Activated naive CD4-positive, alpha-beta T cell treated with anti-CD3 and anti-CD28 coated beads, Interleukin-2, amount 50 U/mL, for 24 hours (primary cell): ENCODE data around the gene SPEF1.

ENCODE experiments used
- H3K27ac Mint-ChIP-seq: one replicate; pipeline ENCODE4 v1.8.0; 2021; ENCODE audit warnings: mild to moderate bottlenecking, mixed read lengths
- H3K27me3 Mint-ChIP-seq: one replicate; pipeline ENCODE4 v1.8.0; 2021; ENCODE audit warnings: mixed read lengths
- H3K36me3 Mint-ChIP-seq: one replicate; pipeline ENCODE4 v1.8.0; 2021; ENCODE audit warnings: mixed read lengths
- H3K4me1 Mint-ChIP-seq: one replicate; pipeline ENCODE4 v1.8.0; 2021; ENCODE audit warnings: mixed read lengths
- H3K4me3 Mint-ChIP-seq: one replicate; pipeline ENCODE4 v1.8.0; 2021; ENCODE audit warnings: mild to moderate bottlenecking, mixed read lengths
- H3K9me3 Mint-ChIP-seq: one replicate; pipeline ENCODE4 v1.8.0; 2021; ENCODE audit warnings: mixed read lengths

Gene SPEF1

GRCh38 chr20:3739926-3740451, 41.3 kb downstream of the SPEF1 start:
- Mint-ChIP-seq H3K4me3 (no peak overlapping the region), H3K27ac (no peak overlapping the region), H3K36me3 (no peaks in the 10 kb centered on the region), H3K27me3 (no peaks in the 10 kb centered on the region), H3K9me3 (no peaks in the 10 kb centered on the region), H3K4me1 (peaks cover 8% of the 10 kb centered on the region)

- Mint-ChIP-seq H3K36me3 (no peaks in the 10 kb centered on the region), H3K27me3 (no peaks in the 10 kb centered on the region), H3K4me3 (no peak overlapping the region), H3K27ac (no peak overlapping the region), H3K9me3 (no peaks in the 10 kb centered on the region), H3K4me1 (peaks cover 2% of the 10 kb centered on the region)
Observed at GRCh38 chr20:3739054-3739925, 42.0 kb downstream of the SPEF1 start.

- H3K27ac Mint-ChIP-seq = peak overlapping the region; percentile 41
- H3K4me1 Mint-ChIP-seq = no peaks in the 10 kb centered on the region
- peaks cover 4% of the 10 kb centered on the region for H3K27me3 Mint-ChIP-seq
- H3K9me3 Mint-ChIP-seq = no peaks in the 10 kb centered on the region
- H3K4me3 Mint-ChIP-seq = no peak overlapping the region
- no peaks in the 10 kb centered on the region for H3K36me3 Mint-ChIP-seq
Observed at GRCh38 chr20:3738111-3739053, 42.9 kb downstream of the SPEF1 start.

- H3K9me3 Mint-ChIP-seq = no peaks in the 10 kb centered on the region
- no peak overlapping the region for H3K27ac Mint-ChIP-seq
- no peak overlapping the region for H3K4me3 Mint-ChIP-seq
- no peaks in the 10 kb centered on the region for H3K4me1 Mint-ChIP-seq
- H3K27me3 Mint-ChIP-seq = peaks cover 16% of the 10 kb centered on the region
- no peaks in the 10 kb centered on the region for H3K36me3 Mint-ChIP-seq
Observed at GRCh38 chr20:3735768-3736167, 45.5 kb downstream of the SPEF1 start.

- no peaks in the 10 kb centered on the region for H3K9me3 Mint-ChIP-seq
- no peak overlapping the region for H3K27ac Mint-ChIP-seq
- H3K36me3 Mint-ChIP-seq = no peaks in the 10 kb centered on the region
- no peaks in the 10 kb centered on the region for H3K4me1 Mint-ChIP-seq
- H3K4me3 Mint-ChIP-seq = no peak overlapping the region
- peaks cover 22% of the 10 kb centered on the region for H3K27me3 Mint-ChIP-seq
Observed at GRCh38 chr20:3734111-3734843, 47.0 kb downstream of the SPEF1 start.

- Mint-ChIP-seq H3K27ac (no peak overlapping the region), H3K4me3 (no peak overlapping the region), H3K9me3 (no peaks in the 10 kb centered on the region), H3K27me3 (peaks cover 23% of the 10 kb centered on the region), H3K4me1 (no peaks in the 10 kb centered on the region), H3K36me3 (no peaks in the 10 kb centered on the region)
Observed at GRCh38 chr20:3733119-3733995, 47.9 kb downstream of the SPEF1 start.

- H3K36me3 Mint-ChIP-seq = no peaks in the 10 kb centered on the region
- no peaks in the 10 kb centered on the region for H3K9me3 Mint-ChIP-seq
- no peak within 1 kb of the TSS for H3K27ac Mint-ChIP-seq
- H3K4me3 Mint-ChIP-seq = no peak within 1 kb of the TSS
- no peaks in the 10 kb centered on the region for H3K4me1 Mint-ChIP-seq
- H3K27me3 Mint-ChIP-seq = peaks cover 30% of the 10 kb centered on the region
Observed at GRCh38 chr20:3732327-3733118, 48.7 kb downstream of the SPEF1 start, which contains the start of gene HSPA12B. TSS of gene HSPA12B (plus strand) at chr20:3732685. CDS start at chr20:3738675, 5,990 bp downstream.

GRCh38 chr20:3731944-3732326, 49.3 kb downstream of the SPEF1 start:
- no peak overlapping the region for H3K4me3 Mint-ChIP-seq
- no peaks in the 10 kb centered on the region for H3K36me3 Mint-ChIP-seq
- peaks cover 36% of the 10 kb centered on the region for H3K27me3 Mint-ChIP-seq
- no peaks in the 10 kb centered on the region for H3K4me1 Mint-ChIP-seq
- no peak overlapping the region for H3K27ac Mint-ChIP-seq
- H3K9me3 Mint-ChIP-seq = no peaks in the 10 kb centered on the region

GRCh38 chr20:3730803-3731672, 50.2 kb downstream of the SPEF1 start:
- Mint-ChIP-seq H3K4me3 (no peak overlapping the region), H3K4me1 (no peaks in the 10 kb centered on the region), H3K27ac (no peak overlapping the region), H3K9me3 (no peaks in the 10 kb centered on the region), H3K36me3 (no peaks in the 10 kb centered on the region), H3K27me3 (peaks cover 37% of the 10 kb centered on the region)

GRCh38 chr20:3729811-3730540, 51.3 kb downstream of the SPEF1 start:
- no peaks in the 10 kb centered on the region for H3K9me3 Mint-ChIP-seq
- no peak overlapping the region for H3K4me3 Mint-ChIP-seq
- peaks cover 37% of the 10 kb centered on the region for H3K27me3 Mint-ChIP-seq
- H3K4me1 Mint-ChIP-seq = no peaks in the 10 kb centered on the region
- H3K27ac Mint-ChIP-seq = no peak overlapping the region
- no peaks in the 10 kb centered on the region for H3K36me3 Mint-ChIP-seq

- Mint-ChIP-seq H3K27ac (no peak overlapping the region), H3K9me3 (no peaks in the 10 kb centered on the region), H3K36me3 (no peaks in the 10 kb centered on the region), H3K4me1 (no peaks in the 10 kb centered on the region), H3K27me3 (peaks cover 37% of the 10 kb centered on the region), H3K4me3 (no peak overlapping the region)
Observed at GRCh38 chr20:3729378-3729777, 51.9 kb downstream of the SPEF1 start.

GRCh38 chr20:3728876-3729275, 52.4 kb downstream of the SPEF1 start:
- no peaks in the 10 kb centered on the region for H3K36me3 Mint-ChIP-seq
- H3K4me1 Mint-ChIP-seq = no peaks in the 10 kb centered on the region
- H3K27ac Mint-ChIP-seq = no peak overlapping the region
- H3K4me3 Mint-ChIP-seq = no peak overlapping the region
- H3K9me3 Mint-ChIP-seq = no peaks in the 10 kb centered on the region
- H3K27me3 Mint-ChIP-seq = peaks cover 37% of the 10 kb centered on the region
